ENCODE results near the gene TCF3. TPM values are rescaled to one million over a fixed set of nuclear protein-coding genes. Genes with fewer than 3 reads are reported as not detected.

The TCF3 gene
- total and polyA plus RNA-seq, 10 of the 15 experiments (the other 5 are each of a cell fraction or from before 2014, with no cell fraction given): 6.7 to 282 (median 70.7) TPM

DNA sequence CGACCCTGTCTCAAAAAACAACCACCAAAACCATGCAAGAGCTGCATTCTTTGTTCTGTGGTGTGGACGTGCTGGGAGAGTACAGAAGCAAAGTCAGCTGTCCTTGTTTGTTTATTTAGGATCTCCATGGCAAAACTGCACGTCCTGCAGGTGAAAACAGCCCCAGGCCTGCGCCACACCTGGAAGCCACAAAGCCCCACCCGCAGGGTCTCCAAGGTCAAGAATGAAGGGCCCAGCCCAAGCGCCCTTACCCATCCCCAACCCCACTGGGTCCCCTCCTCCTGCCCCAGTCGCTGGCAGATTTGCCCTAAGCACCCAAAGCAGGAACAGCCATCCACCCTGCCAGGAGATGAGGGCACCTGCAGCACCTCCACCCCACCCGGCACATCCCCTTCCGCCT, 70.2 kb downstream of the TCF3 start (continued):
- no peak for TF ChIP-seq ZZZ3 (IDR thresholded peaks at IDR 0.05; ENCODE audit: control insufficient read depth, insufficient read length, low read depth)

DNA sequence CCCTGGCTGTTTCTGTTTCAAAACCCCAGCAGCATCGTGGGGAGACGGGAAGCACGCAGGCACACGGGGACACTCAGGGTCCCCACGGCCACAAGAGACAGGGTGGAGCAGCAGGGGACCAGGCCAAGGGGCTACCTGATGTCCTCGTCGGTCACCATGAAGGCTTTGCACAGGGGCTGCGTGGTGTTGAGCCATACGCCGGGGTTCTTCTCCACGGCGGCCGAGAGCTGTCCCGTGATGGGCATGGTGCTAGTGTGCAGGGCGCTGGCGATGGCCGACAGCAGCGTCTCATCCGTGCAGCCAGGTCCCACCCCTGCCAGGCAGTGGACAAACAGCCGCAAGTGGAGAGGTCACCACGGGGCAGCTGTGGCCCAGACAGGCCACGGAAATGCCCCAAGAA, 71.5 kb downstream of the TCF3 start:
- SMC1A ChIA-PET (ENCODE audit: uncharacterized antibody, unreplicated experiment): no interaction called here
- in situ Hi-C loops (cut with MboI) (no loop called here), intact Hi-C loops (cut with micrococcal nuclease; ENCODE audit: unreplicated experiment) (no loop called here)
- Histone ChIP-seq H3K4me3 (no peak overlapping the region), H3K9ac (ENCODE audit: control insufficient read depth, insufficient read depth, low read length) (no peak overlapping the region), H3K9me3 (replicated peaks; ENCODE audit: control insufficient read depth, insufficient read depth, low read length) (no peaks in the 10 kb centered on the region), H3K4me2 (ENCODE audit: control insufficient read depth, insufficient read depth) (no peak overlapping the region), H3K27ac (ENCODE audit: control insufficient read depth, insufficient read depth) (no peak overlapping the region), H2AFZ (ENCODE audit: control insufficient read depth, low read depth, low read length) (no peak overlapping the region), H3K4me1 (ENCODE audit: control insufficient read depth, insufficient read depth, low read length) (no peaks in the 10 kb centered on the region), H3K36me3 (ENCODE audit: control insufficient read depth in 2 of 2, insufficient read depth in 2 of 2, low read length in 1 of 2) (peaks cover 8 to 21% of the 10 kb centered on the region in 2 experiments), H4K20me1 (ENCODE audit: control insufficient read depth, insufficient read depth) (no peaks in the 10 kb centered on the region), H3K79me2 (ENCODE audit: control insufficient read depth, insufficient read depth, low read length) (peaks cover 6% of the 10 kb centered on the region), H3K27me3 (replicated peaks in 1 of 2; ENCODE audit: control insufficient read depth in 2 of 2, insufficient read depth in 2 of 2, low read length in 1 of 2) (no peaks in the 10 kb centered on the region)
- BruUV-seq (replicated peaks): no TSS peak
- FAIRE-seq (no peak), ATAC-seq (no peak), DNase-seq (ENCODE audit: low read depth, low spot score) (no peak)
- RAD21 ChIA-PET (ENCODE audit: unreplicated experiment): no interaction called here
- 97% methylated on average over 21 of the region's 22 CpGs for WGBS (ENCODE audit: insufficient coverage, insufficient replicate concordance, low lambda C conversion rate, missing lambda C conversion rate)
- CTCF ChIA-PET: no interaction called here
- POLR2A ChIA-PET: no interaction called here
- TF ChIP-seq, protein P1, sequence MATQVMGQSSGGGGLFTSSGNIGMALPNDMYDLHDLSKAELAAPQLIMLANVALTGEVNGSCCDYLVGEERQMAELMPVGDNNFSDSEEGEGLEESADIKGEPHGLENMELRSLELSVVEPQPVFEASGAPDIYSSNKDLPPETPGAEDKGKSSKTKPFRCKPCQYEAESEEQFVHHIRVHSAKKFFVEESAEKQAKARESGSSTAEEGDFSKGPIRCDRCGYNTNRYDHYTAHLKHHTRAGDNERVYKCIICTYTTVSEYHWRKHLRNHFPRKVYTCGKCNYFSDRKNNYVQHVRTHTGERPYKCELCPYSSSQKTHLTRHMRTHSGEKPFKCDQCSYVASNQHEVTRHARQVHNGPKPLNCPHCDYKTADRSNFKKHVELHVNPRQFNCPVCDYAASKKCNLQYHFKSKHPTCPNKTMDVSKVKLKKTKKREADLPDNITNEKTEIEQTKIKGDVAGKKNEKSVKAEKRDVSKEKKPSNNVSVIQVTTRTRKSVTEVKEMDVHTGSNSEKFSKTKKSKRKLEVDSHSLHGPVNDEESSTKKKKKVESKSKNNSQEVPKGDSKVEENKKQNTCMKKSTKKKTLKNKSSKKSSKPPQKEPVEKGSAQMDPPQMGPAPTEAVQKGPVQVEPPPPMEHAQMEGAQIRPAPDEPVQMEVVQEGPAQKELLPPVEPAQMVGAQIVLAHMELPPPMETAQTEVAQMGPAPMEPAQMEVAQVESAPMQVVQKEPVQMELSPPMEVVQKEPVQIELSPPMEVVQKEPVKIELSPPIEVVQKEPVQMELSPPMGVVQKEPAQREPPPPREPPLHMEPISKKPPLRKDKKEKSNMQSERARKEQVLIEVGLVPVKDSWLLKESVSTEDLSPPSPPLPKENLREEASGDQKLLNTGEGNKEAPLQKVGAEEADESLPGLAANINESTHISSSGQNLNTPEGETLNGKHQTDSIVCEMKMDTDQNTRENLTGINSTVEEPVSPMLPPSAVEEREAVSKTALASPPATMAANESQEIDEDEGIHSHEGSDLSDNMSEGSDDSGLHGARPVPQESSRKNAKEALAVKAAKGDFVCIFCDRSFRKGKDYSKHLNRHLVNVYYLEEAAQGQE (IDR thresholded peaks at IDR 0.05; ENCODE audit: low read depth, low read length): no peak
- TF ChIP-seq POLR2A (IDR thresholded peaks at IDR 0.05; ENCODE audit: low read depth, low read length): 0 out of 2 replicates have a peak, but pooled peaks have one; percentile 27

Data from GM12878 (cell line).